GM12872 (cell line): ENCODE data around the gene CEP295NL.

Experiments
- TF ChIP-seq, protein P1 (sequence below): IDR thresholded peaks from 3 replicates; pipeline ENCODE4 v1.5.1; 2011; ENCODE audit warnings: low read depth, mild to moderate bottlenecking, low read length, moderate library complexity; ENCODE audit not compliant: insufficient read depth

The CEP295NL gene

DNA sequence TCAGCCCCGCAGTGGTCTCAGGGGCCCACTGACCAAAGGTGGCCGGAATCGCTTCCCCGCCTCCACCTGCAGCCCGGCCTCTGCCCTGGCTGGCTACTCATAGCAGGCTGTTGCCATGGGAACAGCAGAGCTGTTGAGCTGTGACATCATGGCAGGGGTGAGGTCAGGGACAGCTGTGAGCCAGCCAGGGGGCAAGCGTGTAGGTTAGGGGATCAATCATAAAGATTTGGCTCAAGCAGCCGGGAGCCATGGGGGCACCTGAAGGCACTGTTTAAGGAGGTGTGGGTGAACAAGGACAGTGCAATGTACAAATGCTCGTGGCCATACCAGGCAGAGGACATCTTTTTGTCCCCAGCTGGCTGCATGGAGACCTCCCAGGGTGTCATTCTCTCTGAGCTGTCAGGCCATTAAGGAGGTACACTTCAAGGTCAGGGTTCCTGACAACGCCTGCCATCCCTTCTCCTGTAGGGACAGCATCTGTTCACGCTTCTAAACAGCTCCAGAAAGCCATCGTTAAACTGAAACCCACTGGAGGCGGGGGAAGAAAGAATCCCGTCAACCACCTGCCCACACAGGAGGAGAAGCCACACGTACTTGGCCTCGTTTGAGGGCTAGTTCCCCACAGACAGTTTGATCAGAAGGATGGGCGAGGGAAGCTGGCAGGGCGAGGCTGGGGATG, at the start of gene CEP295NL:
TSS of gene CEP295NL (minus strand) at position 101 of the 679 bp plus-strand sequence. CDS start 1,373 bp downstream, outside the sequence.
- TF ChIP-seq, protein P1, sequence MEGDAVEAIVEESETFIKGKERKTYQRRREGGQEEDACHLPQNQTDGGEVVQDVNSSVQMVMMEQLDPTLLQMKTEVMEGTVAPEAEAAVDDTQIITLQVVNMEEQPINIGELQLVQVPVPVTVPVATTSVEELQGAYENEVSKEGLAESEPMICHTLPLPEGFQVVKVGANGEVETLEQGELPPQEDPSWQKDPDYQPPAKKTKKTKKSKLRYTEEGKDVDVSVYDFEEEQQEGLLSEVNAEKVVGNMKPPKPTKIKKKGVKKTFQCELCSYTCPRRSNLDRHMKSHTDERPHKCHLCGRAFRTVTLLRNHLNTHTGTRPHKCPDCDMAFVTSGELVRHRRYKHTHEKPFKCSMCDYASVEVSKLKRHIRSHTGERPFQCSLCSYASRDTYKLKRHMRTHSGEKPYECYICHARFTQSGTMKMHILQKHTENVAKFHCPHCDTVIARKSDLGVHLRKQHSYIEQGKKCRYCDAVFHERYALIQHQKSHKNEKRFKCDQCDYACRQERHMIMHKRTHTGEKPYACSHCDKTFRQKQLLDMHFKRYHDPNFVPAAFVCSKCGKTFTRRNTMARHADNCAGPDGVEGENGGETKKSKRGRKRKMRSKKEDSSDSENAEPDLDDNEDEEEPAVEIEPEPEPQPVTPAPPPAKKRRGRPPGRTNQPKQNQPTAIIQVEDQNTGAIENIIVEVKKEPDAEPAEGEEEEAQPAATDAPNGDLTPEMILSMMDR = no peak

DNA sequence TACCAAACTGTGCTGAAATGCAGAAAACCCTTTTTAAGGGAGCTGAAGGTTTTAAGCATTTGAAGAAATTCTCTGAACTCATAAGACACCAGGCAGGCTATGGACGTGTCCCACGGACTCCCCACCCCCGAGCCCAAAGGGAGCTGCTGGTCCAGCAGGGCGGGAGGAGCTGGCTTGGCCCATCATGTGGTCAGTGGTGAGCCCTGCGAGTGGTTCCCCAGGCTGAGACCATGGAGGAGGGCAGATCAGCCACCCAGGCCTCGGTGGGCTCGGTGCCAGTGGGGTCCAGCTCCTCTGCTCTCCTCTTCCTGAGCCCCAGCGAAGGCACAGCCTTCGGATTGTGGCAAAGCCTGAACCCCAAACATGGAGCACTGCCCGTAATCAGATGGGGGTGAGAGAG, 49.7 kb upstream of the CEP295NL start:
- TF ChIP-seq, protein P1 = no peak

DNA sequence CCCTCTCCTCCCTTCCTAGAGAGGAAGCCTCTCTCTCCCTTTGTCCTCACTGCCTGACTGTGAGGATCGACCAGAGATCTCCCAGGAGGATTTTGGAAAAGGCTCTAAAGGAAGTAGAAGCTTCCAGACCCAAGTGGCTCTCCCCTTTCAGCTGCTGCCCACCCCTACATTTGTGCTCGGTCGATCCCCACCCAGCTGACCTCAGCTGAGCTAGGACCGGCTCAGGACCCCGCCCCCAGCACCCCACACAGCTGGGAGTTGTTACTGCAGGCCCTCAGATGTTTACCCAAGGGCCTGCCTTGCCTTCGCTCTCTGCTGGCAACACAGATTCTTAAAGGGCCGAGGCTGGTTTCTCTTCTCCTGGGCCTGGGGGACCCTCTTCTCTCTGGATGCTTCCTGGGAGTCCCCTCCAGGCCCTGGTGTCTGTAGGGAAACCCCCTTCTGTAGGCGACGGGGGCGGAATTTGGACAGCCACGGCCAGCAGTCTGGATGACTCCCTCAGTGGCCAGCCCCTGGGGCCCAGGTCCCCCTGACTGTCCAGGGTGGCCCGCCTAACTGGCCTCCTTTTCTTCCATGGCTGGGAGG, 49.1 kb upstream of the CEP295NL start:
- TF ChIP-seq, protein P1 = no peak

- TF ChIP-seq, protein P1 = no peak
Observed at GRCh38 chr17:78950870-78951269, 47.9 kb upstream of the CEP295NL start.

DNA sequence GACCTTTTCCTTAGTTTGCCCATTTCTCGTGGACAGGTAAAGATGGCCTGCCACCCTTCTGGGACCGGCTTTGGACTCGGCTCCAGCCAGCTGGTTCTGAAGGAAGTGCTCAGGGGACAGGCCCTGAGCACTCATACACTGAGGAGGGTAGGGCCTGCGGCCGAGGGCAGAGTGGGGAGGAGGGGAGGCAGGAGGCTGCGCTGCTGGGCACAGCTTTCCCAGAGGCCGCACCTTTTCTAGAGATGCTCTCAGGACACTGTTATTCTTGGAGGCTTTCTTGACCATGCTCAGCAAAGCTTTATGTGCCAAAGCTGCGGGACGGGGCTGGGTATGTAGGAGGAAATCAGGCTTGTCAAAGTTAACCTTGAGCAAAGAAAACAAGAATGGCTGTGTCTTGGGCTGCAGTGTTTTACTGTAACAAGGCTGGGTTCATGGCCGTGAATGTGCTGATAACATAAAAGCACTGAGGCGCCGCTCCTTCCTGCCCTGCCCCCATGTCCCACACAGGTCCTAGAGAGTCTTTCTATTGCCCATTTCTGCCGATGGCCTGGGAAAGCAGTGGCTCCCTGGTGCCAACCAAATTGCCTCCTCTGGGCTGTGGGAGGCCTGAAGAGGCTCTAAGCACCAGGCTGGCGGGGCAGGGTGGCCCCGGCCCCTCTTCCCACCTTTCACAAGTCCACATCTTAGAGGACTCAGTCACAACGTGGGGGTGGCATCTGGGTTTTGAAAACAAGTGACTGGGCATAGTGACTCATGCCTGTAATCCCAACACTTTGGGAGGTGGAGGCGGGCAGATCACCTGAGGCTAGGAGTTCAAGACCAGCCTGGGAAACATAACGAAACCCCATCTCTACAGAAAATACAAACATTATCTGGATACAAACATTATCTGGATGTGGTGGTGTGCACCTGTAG, 44.5 kb upstream of the CEP295NL start:
- TF ChIP-seq, protein P1 = no peak

- TF ChIP-seq, protein P1 = no peak
Observed at GRCh38 chr17:78946631-78947030, 43.6 kb upstream of the CEP295NL start.

DNA sequence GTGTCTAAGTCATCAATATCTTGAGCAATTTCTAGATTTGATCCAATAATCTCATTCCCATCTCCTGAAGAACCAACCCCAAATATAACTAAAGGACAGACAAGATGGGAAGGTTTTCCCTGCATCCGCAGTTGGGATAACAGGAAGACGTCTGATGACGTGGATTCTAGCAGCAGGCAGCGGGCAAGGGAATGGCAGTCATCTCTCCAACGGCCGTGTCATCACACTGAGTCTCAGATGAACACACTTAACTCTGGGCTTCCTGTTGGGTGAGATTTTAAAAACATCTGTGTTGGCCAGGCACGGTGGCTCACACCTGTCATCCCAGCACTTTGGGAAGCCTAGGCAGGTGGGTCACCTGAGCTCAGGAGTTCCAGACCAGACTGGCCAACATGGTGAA, 43.1 kb upstream of the CEP295NL start:
- TF ChIP-seq, protein P1 = no peak
